ENCODE data around the gene CEACAM19.
"Not testable (repeated sequence)": the region's sequence is repeated elsewhere in the genome, so short reads cannot be mapped to it uniquely, and the experiment has no call there.

CEACAM19 gene

GRCh38 chr19:44702551-44703176, 31.4 kb downstream of the CEACAM19 start:
- no peak for DNase-seq

GRCh38 chr19:44703336-44704078, 32.2 kb downstream of the CEACAM19 start:
- DNase-seq: no peak

GRCh38 chr19:44704982-44705381, 33.7 kb downstream of the CEACAM19 start:
- no peak for DNase-seq

GRCh38 chr19:44705502-44706010, 34.3 kb downstream of the CEACAM19 start:
- DNase-seq: no peak

- DNase-seq: no peak
These were observed 35.4 kb downstream of the CEACAM19 start for GRCh38 chr19:44706506-44707236.

GRCh38 chr19:44707794-44708193, 36.5 kb downstream of the CEACAM19 start:
- no peak for DNase-seq

GRCh38 chr19:44708940-44709339, 37.7 kb downstream of the CEACAM19 start:
- no peak for DNase-seq

- DNase-seq: not testable (repeated sequence)
These were observed 38.4 kb downstream of the CEACAM19 start for GRCh38 chr19:44709434-44710266.

- no peak for DNase-seq
These were observed 39.2 kb downstream of the CEACAM19 start for GRCh38 chr19:44710483-44710882.

- no peak for DNase-seq
These were observed 41.7 kb downstream of the CEACAM19 start for GRCh38 chr19:44712864-44713515.

- no peak for DNase-seq
These were observed 43.4 kb downstream of the CEACAM19 start for GRCh38 chr19:44714597-44715169.

- DNase-seq: no peak
These were observed 46.3 kb downstream of the CEACAM19 start for GRCh38 chr19:44717603-44718002.

- no peak for DNase-seq
These were observed 47.4 kb downstream of the CEACAM19 start for GRCh38 chr19:44718441-44719261.

GRCh38 chr19:44719262-44719701, 48.0 kb downstream of the CEACAM19 start:
- no peak for DNase-seq

- not testable (repeated sequence) for DNase-seq
These were observed 49.1 kb downstream of the CEACAM19 start for GRCh38 chr19:44720396-44720795.

GRCh38 chr19:44720945-44721344, 49.7 kb downstream of the CEACAM19 start:
- DNase-seq: no peak

- not testable (repeated sequence) for DNase-seq
These were observed 50.1 kb downstream of the CEACAM19 start for GRCh38 chr19:44721369-44721768.

- peak; percentile 80 to 82 for DNase-seq
These were observed 51.1 kb downstream of the CEACAM19 start for GRCh38 chr19:44722131-44723121.

GRCh38 chr19:44723299-44723951, 52.1 kb downstream of the CEACAM19 start:
- peak in 1 of 2 experiments; percentile 47 for DNase-seq
